Left ventricle myocardium inferior (tissue), 1 donor: ENCODE results near the gene CA10. TPM values are rescaled to one million over a fixed set of nuclear protein-coding genes. Genes with fewer than 3 reads are reported as not detected.

Experiments
- DNase-seq: peaks from one replicate; pipeline ENCODE4 v3.0.0-alpha.2; 2020
- H3K27ac ChIP-seq: fragments of 200-600 bp; replicated peaks from 2 replicates; pipeline ENCODE4 v1.8.0; 2021
- H3K27me3 ChIP-seq: fragments of 200-600 bp; 2 replicates; pipeline ENCODE4 v1.8.0; 2021; ENCODE audit warnings: low read depth
- H3K36me3 ChIP-seq: fragments of 200-600 bp; 2 replicates; pipeline ENCODE4 v1.8.0; 2021
- H3K4me1 ChIP-seq: fragments of 200-600 bp; 2 replicates; pipeline ENCODE4 v1.8.0; 2021
- H3K4me3 ChIP-seq: fragments of 200-600 bp; 2 replicates; pipeline ENCODE4 v1.8.0; 2021; ENCODE audit warnings: mild to moderate bottlenecking, moderate library complexity
- H3K9me3 ChIP-seq: fragments of 200-600 bp; replicated peaks from 2 replicates; pipeline ENCODE4 v1.8.0; 2021
- intact Hi-C: fragments of 100-400 bp; cut with micrococcal nuclease; formaldehyde crosslinking; loops from one replicate; pipeline ENCODE4 v1.11.0; 2022
- total RNA-seq: library from RNA; stranded (reverse); fragmentation: NEBNext Ultra II Directional; extraction: Animal tissue kit (Norgen Biotek cat#: 25700); gene quantifications from one replicate; pipeline ENCODE4 v1.2.1, GENCODE V29; 2021
- TF ChIP-seq, protein P1 (sequence below): fragments of 200-600 bp; IDR thresholded peaks from 2 replicates; pipeline ENCODE4 v1.8.0; 2021; ENCODE audit warnings: antibody characterized with exemption, mild to moderate bottlenecking, borderline replicate concordance
- donor health status: DM: no; HTN: yes; CAD: no; lungs with severe emphysema.

CA10 gene
- total RNA-seq, 1 donor from 2014 or later: not detected

DNA sequence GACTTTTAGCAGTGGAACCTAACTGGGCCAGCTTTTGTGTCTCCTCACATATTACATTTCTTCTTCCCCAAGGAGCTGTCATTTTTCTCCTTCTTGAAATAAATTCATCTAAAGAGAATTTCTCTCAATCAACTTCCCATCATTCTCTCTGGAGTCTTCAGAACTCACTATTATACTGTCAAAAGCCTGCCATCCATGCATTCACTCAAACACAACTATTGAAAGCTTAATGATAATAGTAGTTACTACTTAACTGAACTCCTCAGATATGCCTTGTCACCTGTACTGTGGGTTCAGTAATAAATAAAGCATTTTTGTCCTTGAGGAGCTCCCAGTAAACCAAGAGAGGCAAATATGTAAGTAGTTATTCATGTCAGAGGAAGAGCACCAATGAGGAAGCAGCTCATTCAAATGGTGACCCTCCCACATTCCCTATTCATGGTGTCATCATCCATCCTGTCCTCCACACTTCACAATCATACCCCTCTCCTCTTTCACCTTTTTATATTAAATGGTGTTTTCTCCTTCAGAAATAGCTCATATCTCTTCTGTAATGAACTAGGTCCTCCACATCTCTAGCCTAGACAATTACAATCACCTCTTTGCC, 162.6 kb downstream of the CA10 start:
- no peaks in the 10 kb centered on the region for H3K4me1 ChIP-seq
- H3K27me3 ChIP-seq: no peaks in the 10 kb centered on the region
- H3K27ac ChIP-seq: no peak overlapping the region
- no peaks in the 10 kb centered on the region for H3K36me3 ChIP-seq
- DNase-seq: no peak
- intact Hi-C loops: no loop called here
- no peak overlapping the region for H3K4me3 ChIP-seq
- TF ChIP-seq, protein P1, sequence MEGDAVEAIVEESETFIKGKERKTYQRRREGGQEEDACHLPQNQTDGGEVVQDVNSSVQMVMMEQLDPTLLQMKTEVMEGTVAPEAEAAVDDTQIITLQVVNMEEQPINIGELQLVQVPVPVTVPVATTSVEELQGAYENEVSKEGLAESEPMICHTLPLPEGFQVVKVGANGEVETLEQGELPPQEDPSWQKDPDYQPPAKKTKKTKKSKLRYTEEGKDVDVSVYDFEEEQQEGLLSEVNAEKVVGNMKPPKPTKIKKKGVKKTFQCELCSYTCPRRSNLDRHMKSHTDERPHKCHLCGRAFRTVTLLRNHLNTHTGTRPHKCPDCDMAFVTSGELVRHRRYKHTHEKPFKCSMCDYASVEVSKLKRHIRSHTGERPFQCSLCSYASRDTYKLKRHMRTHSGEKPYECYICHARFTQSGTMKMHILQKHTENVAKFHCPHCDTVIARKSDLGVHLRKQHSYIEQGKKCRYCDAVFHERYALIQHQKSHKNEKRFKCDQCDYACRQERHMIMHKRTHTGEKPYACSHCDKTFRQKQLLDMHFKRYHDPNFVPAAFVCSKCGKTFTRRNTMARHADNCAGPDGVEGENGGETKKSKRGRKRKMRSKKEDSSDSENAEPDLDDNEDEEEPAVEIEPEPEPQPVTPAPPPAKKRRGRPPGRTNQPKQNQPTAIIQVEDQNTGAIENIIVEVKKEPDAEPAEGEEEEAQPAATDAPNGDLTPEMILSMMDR: no peak
- H3K9me3 ChIP-seq: no peaks in the 10 kb centered on the region

GRCh38 chr17:51992864-51993416, 165.6 kb downstream of the CA10 start:
- Histone ChIP-seq H3K27ac (no peak overlapping the region), H3K27me3 (no peaks in the 10 kb centered on the region), H3K9me3 (no peaks in the 10 kb centered on the region), H3K4me1 (no peaks in the 10 kb centered on the region), H3K36me3 (no peaks in the 10 kb centered on the region), H3K4me3 (no peak overlapping the region)
- DNase-seq: no peak
- intact Hi-C loops: no loop called here
- TF ChIP-seq, protein P1: no peak

GRCh38 chr17:51971121-51971520, 187.4 kb downstream of the CA10 start:
- no peak overlapping the region for H3K27ac ChIP-seq
- H3K9me3 ChIP-seq: peaks cover 14% of the 10 kb centered on the region
- no peaks in the 10 kb centered on the region for H3K36me3 ChIP-seq
- no peaks in the 10 kb centered on the region for H3K27me3 ChIP-seq
- no peaks in the 10 kb centered on the region for H3K4me1 ChIP-seq
- H3K4me3 ChIP-seq: no peak overlapping the region
- DNase-seq: no peak
- TF ChIP-seq, protein P1: no peak
- intact Hi-C loops: no loop called here

DNA sequence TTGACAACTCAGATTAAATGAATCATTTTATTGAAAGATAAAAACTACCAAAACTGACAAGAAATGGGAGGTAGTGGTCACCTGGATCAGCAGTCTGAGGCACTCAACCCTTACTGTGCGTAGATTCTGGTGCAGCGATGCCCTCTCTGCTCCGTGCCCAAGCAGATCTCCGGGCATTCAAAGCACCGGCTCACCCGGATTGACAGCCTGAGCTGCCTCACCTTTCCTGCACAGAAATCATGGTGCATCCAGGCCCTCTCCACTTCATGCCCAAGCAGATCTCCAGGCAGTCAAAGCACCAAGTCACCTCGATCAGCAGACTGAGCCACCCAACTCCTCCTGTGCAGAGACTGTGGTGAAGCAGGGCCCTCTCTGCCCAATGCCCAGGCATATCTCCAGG, 196.8 kb downstream of the CA10 start:
- Histone ChIP-seq H3K27me3 (no peaks in the 10 kb centered on the region), H3K27ac (no peak overlapping the region), H3K9me3 (peaks cover 63% of the 10 kb centered on the region), H3K4me3 (no peak overlapping the region), H3K36me3 (no peaks in the 10 kb centered on the region), H3K4me1 (no peaks in the 10 kb centered on the region)
- intact Hi-C loops: loop anchor here (10.0 kb wide), 1 partner anchor 57 kb away; no protein-coding TSS in a partner anchor
- TF ChIP-seq, protein P1: no peak
- DNase-seq: no peak

GRCh38 chr17:51957786-51958185, 200.7 kb downstream of the CA10 start:
- H3K4me1 ChIP-seq: no peaks in the 10 kb centered on the region
- no peak overlapping the region for H3K4me3 ChIP-seq
- H3K27ac ChIP-seq: no peak overlapping the region
- intact Hi-C loops: no loop called here
- TF ChIP-seq, protein P1: no peak
- no peaks in the 10 kb centered on the region for H3K36me3 ChIP-seq
- no peaks in the 10 kb centered on the region for H3K27me3 ChIP-seq
- peaks cover 26% of the 10 kb centered on the region for H3K9me3 ChIP-seq
- DNase-seq: no peak
